Esophagus muscularis mucosa (tissue), 4 donors: Measurements from ENCODE around the gene PROK1.

ENCODE experiments used
- EP300 ChIP-seq: sonication (generic); formaldehyde crosslinking; IDR thresholded peaks from one replicate; pipeline ENCODE4 v1.6.1; 2017; ENCODE audit warnings: antibody characterized with exemption
- POLR2A ChIP-seq: fragments of 450-650 bp; IDR thresholded peaks from one replicate; pipeline ENCODE4 v1.6.1; 2017; ENCODE audit warnings: antibody characterized with exemption, moderate library complexity, mild to moderate bottlenecking, low read depth
- POLR2AphosphoS5 ChIP-seq, 2 donors: sonication (generic); formaldehyde crosslinking; IDR thresholded peaks; one replicate each; pipeline ENCODE4 v1.6.1; 2017; ENCODE audit warnings: antibody characterized with exemption in 2 of 2
- TF ChIP-seq, protein P1 (sequence below), 3 experiments: fragments of 200-600 bp in 2 of 3; fragments of 450-650 bp in 1 of 3; sonication (generic) in 2 of 3; IDR thresholded peaks; one replicate each; pipeline ENCODE4 v1.5.1; 2017 to 2019; ENCODE audit warnings: antibody characterized with exemption in 3 of 3, mild to moderate bottlenecking in 2 of 3, moderate library complexity in 1 of 3

- TF ChIP-seq, protein P1, sequence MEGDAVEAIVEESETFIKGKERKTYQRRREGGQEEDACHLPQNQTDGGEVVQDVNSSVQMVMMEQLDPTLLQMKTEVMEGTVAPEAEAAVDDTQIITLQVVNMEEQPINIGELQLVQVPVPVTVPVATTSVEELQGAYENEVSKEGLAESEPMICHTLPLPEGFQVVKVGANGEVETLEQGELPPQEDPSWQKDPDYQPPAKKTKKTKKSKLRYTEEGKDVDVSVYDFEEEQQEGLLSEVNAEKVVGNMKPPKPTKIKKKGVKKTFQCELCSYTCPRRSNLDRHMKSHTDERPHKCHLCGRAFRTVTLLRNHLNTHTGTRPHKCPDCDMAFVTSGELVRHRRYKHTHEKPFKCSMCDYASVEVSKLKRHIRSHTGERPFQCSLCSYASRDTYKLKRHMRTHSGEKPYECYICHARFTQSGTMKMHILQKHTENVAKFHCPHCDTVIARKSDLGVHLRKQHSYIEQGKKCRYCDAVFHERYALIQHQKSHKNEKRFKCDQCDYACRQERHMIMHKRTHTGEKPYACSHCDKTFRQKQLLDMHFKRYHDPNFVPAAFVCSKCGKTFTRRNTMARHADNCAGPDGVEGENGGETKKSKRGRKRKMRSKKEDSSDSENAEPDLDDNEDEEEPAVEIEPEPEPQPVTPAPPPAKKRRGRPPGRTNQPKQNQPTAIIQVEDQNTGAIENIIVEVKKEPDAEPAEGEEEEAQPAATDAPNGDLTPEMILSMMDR (IDR thresholded peaks at IDR 0.05), result peak in 2 of 3 experiments; percentile 95 to 99
- TF ChIP-seq POLR2AphosphoS5 (IDR thresholded peaks at IDR 0.05) (peak in 1 of 2 donors; percentile 27), EP300 (no peak), POLR2A (no peak)
These were observed 9.6 kb downstream of the PROK1 start for GRCh38 chr1:110460253-110461220.
